ENCODE results near the gene C15orf40. TPM values are rescaled to one million over a fixed set of nuclear protein-coding genes. Genes with fewer than 3 reads are reported as not detected.

The C15orf40 gene
- total and polyA plus RNA-seq, 2 of the 13 experiments (the other 11 are each of a cell fraction or from before 2014, with no cell fraction given), result 24.0 to 26.3 TPM

DNA sequence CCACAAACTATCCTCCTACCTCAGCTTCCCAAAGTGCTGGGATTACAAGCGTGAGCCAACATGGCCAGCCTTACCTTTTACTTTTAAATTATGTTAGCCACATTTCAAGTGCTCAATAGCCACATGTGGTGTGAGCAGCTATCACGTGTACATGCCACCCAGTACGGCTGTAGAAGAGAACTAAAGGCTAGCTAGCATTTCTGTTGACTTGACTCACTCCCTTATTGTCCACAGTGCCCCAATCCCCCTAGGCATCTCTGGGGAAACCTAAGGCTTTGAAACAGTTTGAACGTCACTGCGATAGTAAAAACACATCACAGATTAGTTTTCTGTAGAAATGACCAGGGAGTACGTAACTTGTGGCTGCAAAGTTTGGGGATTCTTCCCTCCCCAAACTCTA lies 12.0 kb downstream of the C15orf40 start:
- Histone ChIP-seq H3K4me3 (replicated peaks in 1 of 3; ENCODE audit: insufficient read depth in 1 of 3, low read depth in 2 of 3, low read length in 3 of 3) (no peak overlapping the region), H3K9me3 (ENCODE audit: low read length) (no peaks in the 10 kb centered on the region), H3K27me3 (ENCODE audit: control insufficient read depth in 1 of 2, insufficient read depth in 2 of 2, low read length in 2 of 2) (no peaks in the 10 kb centered on the region), H3K36me3 (replicated peaks in 1 of 2; ENCODE audit: control insufficient read depth in 1 of 2, insufficient read depth in 2 of 2, low read length in 2 of 2) (no peaks in the 10 kb centered on the region; a peak in 1 of 5 replicates), H3K4me1 (ENCODE audit: insufficient read depth, low read length) (no peaks in the 10 kb centered on the region), H3K79me2 (ENCODE audit: insufficient read depth, low read length) (no peaks in the 10 kb centered on the region), H3K4me2 (ENCODE audit: low read depth, low read length) (no peak overlapping the region), H3K9ac (ENCODE audit: insufficient read depth, low read depth, low read length) (no peak overlapping the region), H4K20me1 (ENCODE audit: insufficient read depth, low read length) (no peaks in the 10 kb centered on the region), H2AFZ (ENCODE audit: low read length) (no peak overlapping the region), H3K27ac (ENCODE audit: extremely low read length, insufficient read depth, low read length) (no peak overlapping the region)
- no TSS peak for BruUV-seq (replicated peaks)
- in situ Hi-C loops (cut with HindIII; ENCODE audit: extremely low pct_ligation_motif_present, low pct_unique_long_range_greater_than_20kb) (no loop called here), intact Hi-C loops (cut with micrococcal nuclease; ENCODE audit: unreplicated experiment) (no loop called here)
- ChIA-PET CTCF (ENCODE audit: low intra/inter-chr PET ratio, low total read pairs) (interaction anchor here (1.9 kb wide), 1 partner anchor 150 kb away, joined by 17 read pairs; no protein-coding TSS in a partner anchor), POLR2A (interaction anchor here (1.2 kb wide), 1 partner anchor 12 kb away, joined by 4 read pairs; the partner anchor contains the start of gene C15orf40)
- FAIRE-seq (no peak), DNase-seq (ENCODE audit: low spot score) (no peak), ATAC-seq (no peak)
- WGBS (ENCODE audit: low lambda C conversion rate), result over 99% methylated on average over 6 of the region's 6 CpGs
- TF ChIP-seq ZBTB3 (CRISPR knock-in tag; IDR thresholded peaks at IDR 0.05; ENCODE audit: borderline replicate concordance, low read depth) (no peak), ZNF709 (CRISPR knock-in tag; IDR thresholded peaks at IDR 0.05) (no peak), SKI (IDR thresholded peaks at IDR 0.05; ENCODE audit: partially characterized antibody) (no peak), MAF1 (CRISPR knock-in tag; IDR thresholded peaks at IDR 0.05; ENCODE audit: borderline replicate concordance) (no peak)
- TF ChIP-seq, protein P1, sequence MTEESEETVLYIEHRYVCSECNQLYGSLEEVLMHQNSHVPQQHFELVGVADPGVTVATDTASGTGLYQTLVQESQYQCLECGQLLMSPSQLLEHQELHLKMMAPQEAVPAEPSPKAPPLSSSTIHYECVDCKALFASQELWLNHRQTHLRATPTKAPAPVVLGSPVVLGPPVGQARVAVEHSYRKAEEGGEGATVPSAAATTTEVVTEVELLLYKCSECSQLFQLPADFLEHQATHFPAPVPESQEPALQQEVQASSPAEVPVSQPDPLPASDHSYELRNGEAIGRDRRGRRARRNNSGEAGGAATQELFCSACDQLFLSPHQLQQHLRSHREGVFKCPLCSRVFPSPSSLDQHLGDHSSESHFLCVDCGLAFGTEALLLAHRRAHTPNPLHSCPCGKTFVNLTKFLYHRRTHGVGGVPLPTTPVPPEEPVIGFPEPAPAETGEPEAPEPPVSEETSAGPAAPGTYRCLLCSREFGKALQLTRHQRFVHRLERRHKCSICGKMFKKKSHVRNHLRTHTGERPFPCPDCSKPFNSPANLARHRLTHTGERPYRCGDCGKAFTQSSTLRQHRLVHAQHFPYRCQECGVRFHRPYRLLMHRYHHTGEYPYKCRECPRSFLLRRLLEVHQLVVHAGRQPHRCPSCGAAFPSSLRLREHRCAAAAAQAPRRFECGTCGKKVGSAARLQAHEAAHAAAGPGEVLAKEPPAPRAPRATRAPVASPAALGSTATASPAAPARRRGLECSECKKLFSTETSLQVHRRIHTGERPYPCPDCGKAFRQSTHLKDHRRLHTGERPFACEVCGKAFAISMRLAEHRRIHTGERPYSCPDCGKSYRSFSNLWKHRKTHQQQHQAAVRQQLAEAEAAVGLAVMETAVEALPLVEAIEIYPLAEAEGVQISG (CRISPR knock-in tag; IDR thresholded peaks at IDR 0.05), result no peak

DNA sequence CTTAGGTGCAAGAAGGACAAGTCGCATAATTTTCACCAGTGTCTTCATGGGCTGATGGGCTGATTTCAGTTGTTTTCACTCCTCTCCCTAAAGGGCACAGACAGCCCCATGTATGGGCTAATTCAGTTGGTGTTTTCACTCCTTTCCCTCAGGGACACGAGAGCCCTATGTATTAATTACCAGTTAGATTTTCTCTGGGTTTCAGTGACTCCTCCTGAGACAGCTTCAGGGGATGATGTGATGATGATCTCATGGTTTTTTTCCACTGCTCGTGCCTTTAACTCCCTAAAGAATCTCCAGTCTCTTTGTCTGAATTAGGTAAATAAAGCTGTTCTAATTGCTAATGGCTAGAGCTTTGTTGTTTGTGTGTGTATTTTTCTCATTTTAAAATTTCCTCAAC lies 15.5 kb downstream of the C15orf40 start:
- BruUV-seq (replicated peaks), result no TSS peak
- in situ Hi-C loops (cut with HindIII; ENCODE audit: extremely low pct_ligation_motif_present, low pct_unique_long_range_greater_than_20kb) (no loop called here), intact Hi-C loops (cut with micrococcal nuclease; ENCODE audit: unreplicated experiment) (no loop called here)
- Histone ChIP-seq H3K36me3 (replicated peaks in 1 of 2; ENCODE audit: control insufficient read depth in 1 of 2, insufficient read depth in 2 of 2, low read length in 2 of 2) (0 out of 5 replicates have a peak, but pooled peaks cover 0 to 3% of the 10 kb centered on the region in 2 experiments), H3K79me2 (ENCODE audit: insufficient read depth, low read length) (no peaks in the 10 kb centered on the region), H3K4me1 (ENCODE audit: insufficient read depth, low read length) (no peaks in the 10 kb centered on the region), H2AFZ (ENCODE audit: low read length) (no peak overlapping the region), H3K9me3 (ENCODE audit: low read length) (no peaks in the 10 kb centered on the region), H3K4me2 (ENCODE audit: low read depth, low read length) (no peak overlapping the region), H3K27ac (ENCODE audit: extremely low read length, insufficient read depth, low read length) (no peak overlapping the region), H3K9ac (ENCODE audit: insufficient read depth, low read depth, low read length) (no peak overlapping the region), H3K27me3 (ENCODE audit: control insufficient read depth in 1 of 2, insufficient read depth in 2 of 2, low read length in 2 of 2) (no peaks in the 10 kb centered on the region), H4K20me1 (ENCODE audit: insufficient read depth, low read length) (no peaks in the 10 kb centered on the region), H3K4me3 (replicated peaks in 1 of 3; ENCODE audit: insufficient read depth in 1 of 3, low read depth in 2 of 3, low read length in 3 of 3) (no peak overlapping the region)
- CTCF ChIA-PET (ENCODE audit: low intra/inter-chr PET ratio, low total read pairs), result no interaction called here
- ATAC-seq (no peak), DNase-seq (ENCODE audit: low spot score) (no peak), FAIRE-seq (no peak)
- 84% methylated on average over 3 of the region's 3 CpGs for WGBS (ENCODE audit: low lambda C conversion rate)
- POLR2A ChIA-PET, result interaction anchor here (2.1 kb wide), 1 partner anchor 15 kb away, joined by 4 read pairs; no protein-coding TSS in a partner anchor
- TF ChIP-seq SRSF1 (optimal IDR thresholded peaks at IDR 0.05; ENCODE audit: low read depth, low read length), result no peak
- no peak for TF ChIP-seq ZNF670 (CRISPR knock-in tag; IDR thresholded peaks at IDR 0.05; ENCODE audit: borderline replicate concordance)
- TF ChIP-seq SIX1 (CRISPR knock-in tag; IDR thresholded peaks at IDR 0.05; ENCODE audit: borderline replicate concordance), result no peak
- no peak for TF ChIP-seq BHLHE40 (IDR thresholded peaks at IDR 0.05; ENCODE audit: low read length)
- TF ChIP-seq RFXANK (CRISPR knock-in tag; IDR thresholded peaks at IDR 0.05), result no peak
- TF ChIP-seq, protein P2, sequence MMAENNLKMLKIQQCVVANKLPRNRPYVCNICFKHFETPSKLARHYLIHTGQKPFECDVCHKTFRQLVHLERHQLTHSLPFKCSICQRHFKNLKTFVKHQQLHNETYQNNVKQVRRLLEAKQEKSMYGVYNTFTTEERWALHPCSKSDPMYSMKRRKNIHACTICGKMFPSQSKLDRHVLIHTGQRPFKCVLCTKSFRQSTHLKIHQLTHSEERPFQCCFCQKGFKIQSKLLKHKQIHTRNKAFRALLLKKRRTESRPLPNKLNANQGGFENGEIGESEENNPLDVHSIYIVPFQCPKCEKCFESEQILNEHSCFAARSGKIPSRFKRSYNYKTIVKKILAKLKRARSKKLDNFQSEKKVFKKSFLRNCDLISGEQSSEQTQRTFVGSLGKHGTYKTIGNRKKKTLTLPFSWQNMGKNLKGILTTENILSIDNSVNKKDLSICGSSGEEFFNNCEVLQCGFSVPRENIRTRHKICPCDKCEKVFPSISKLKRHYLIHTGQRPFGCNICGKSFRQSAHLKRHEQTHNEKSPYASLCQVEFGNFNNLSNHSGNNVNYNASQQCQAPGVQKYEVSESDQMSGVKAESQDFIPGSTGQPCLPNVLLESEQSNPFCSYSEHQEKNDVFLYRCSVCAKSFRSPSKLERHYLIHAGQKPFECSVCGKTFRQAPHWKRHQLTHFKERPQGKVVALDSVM (CRISPR knock-in tag; IDR thresholded peaks at IDR 0.05), result no peak
- no peak for TF ChIP-seq ZMYM4 (CRISPR knock-in tag; IDR thresholded peaks at IDR 0.05)
- no peak for TF ChIP-seq ZNF335 (CRISPR knock-in tag; IDR thresholded peaks at IDR 0.05)

All from HepG2 (cell line).